Measurements from ENCODE around the gene XCL2. TPM values are rescaled to one million over a fixed set of nuclear protein-coding genes. Genes with fewer than 3 reads are reported as not detected.
"Not testable (repeated sequence)": the region's sequence is repeated elsewhere in the genome, so short reads cannot be mapped to it uniquely, and the experiment has no call there.

The XCL2 gene
- total RNA-seq, 2 donors from 2014 or later = 2.7 TPM

GRCh38 chr1:168552961-168553360 is 9.2 kb upstream of the XCL2 start:
- Mint-ChIP-seq H3K4me3 (no peak overlapping the region), H3K27ac (no peak overlapping the region), H3K9me3 (no peaks in the 10 kb centered on the region), H3K27me3 (peaks cover 0 to 7% of the 10 kb centered on the region in 2 donors), H3K36me3 (no peaks in the 10 kb centered on the region), H3K4me1 (ENCODE audit: low read depth in 2 of 2) (peaks cover 37 to 42% of the 10 kb centered on the region in 2 donors)
- no peak for DNase-seq (ENCODE audit: low spot score)
- ATAC-seq = no peak

- H3K4me1 Mint-ChIP-seq (ENCODE audit: low read depth in 2 of 2) = peaks cover 28 to 33% of the 10 kb centered on the region in 2 donors
- H3K36me3 Mint-ChIP-seq = peaks cover 6% of the 10 kb centered on the region
- no peak for ATAC-seq
- H3K4me3 Mint-ChIP-seq = no peak overlapping the region
- H3K9me3 Mint-ChIP-seq = no peaks in the 10 kb centered on the region
- no peak for DNase-seq (ENCODE audit: low spot score)
- H3K27ac Mint-ChIP-seq = no peak overlapping the region
- H3K27me3 Mint-ChIP-seq = peaks cover 0 to 7% of the 10 kb centered on the region in 2 donors
These were observed 7.9 kb upstream of the XCL2 start for GRCh38 chr1:168551688-168552087.

GRCh38 chr1:168550971-168551370 is 7.2 kb upstream of the XCL2 start:
- H3K27me3 Mint-ChIP-seq = peaks cover 0 to 7% of the 10 kb centered on the region in 2 donors
- ATAC-seq (no peak), DNase-seq (ENCODE audit: low spot score) (no peak)
- H3K27ac Mint-ChIP-seq = no peak overlapping the region
- no peaks in the 10 kb centered on the region for H3K9me3 Mint-ChIP-seq
- peaks cover 27 to 32% of the 10 kb centered on the region in 2 donors for H3K4me1 Mint-ChIP-seq (ENCODE audit: low read depth in 2 of 2)
- H3K4me3 Mint-ChIP-seq = no peak overlapping the region
- peaks cover 6% of the 10 kb centered on the region for H3K36me3 Mint-ChIP-seq

- not testable (repeated sequence) for H3K27me3 Mint-ChIP-seq; ATAC-seq; H3K27ac Mint-ChIP-seq; H3K4me3 Mint-ChIP-seq; H3K9me3 Mint-ChIP-seq; DNase-seq (ENCODE audit: low spot score); H3K36me3 Mint-ChIP-seq
- H3K4me1 Mint-ChIP-seq (ENCODE audit: low read depth in 2 of 2) = peaks cover 34 to 36% of the 10 kb centered on the region in 2 donors
These were observed 2.7 kb upstream of the XCL2 start for GRCh38 chr1:168546553-168546895.

- DNase-seq (ENCODE audit: low spot score) = not testable (repeated sequence)
These were observed 2.1 kb upstream of the XCL2 start for GRCh38 chr1:168545678-168546552.

GRCh38 chr1:168542978-168543377 is 819 bp downstream of the XCL2 start:
- Mint-ChIP-seq H3K27ac (peak overlapping the region in 1 of 2 donors; percentile 52), H3K4me1 (ENCODE audit: low read depth in 2 of 2) (peaks cover 46 to 54% of the 10 kb centered on the region in 2 donors), H3K36me3 (peaks cover 20% of the 10 kb centered on the region)

More at GRCh38 chr1:168545678-168546552, 2.1 kb upstream of the XCL2 start:
- Mint-ChIP-seq H3K4me1 (ENCODE audit: low read depth in 2 of 2) (peaks cover 37 to 42% of the 10 kb centered on the region in 2 donors), H3K27ac (peak overlapping the region in 1 of 2 donors; percentile 15)
- not testable (repeated sequence) for H3K9me3 Mint-ChIP-seq, ATAC-seq, H3K4me3 Mint-ChIP-seq, H3K36me3 Mint-ChIP-seq, H3K27me3 Mint-ChIP-seq

GRCh38 chr1:168540798-168541197 is 3.0 kb downstream of the XCL2 start:
- H3K9me3 Mint-ChIP-seq; DNase-seq (ENCODE audit: low spot score); H3K27me3 Mint-ChIP-seq; H3K27ac Mint-ChIP-seq; ATAC-seq: not testable (repeated sequence)
- peaks cover 65 to 71% of the 10 kb centered on the region in 2 donors for H3K4me1 Mint-ChIP-seq (ENCODE audit: low read depth in 2 of 2)
- H3K36me3 Mint-ChIP-seq = peaks cover 16% of the 10 kb centered on the region
- peak overlapping the region; percentile 29 for H3K4me3 Mint-ChIP-seq

More at GRCh38 chr1:168542978-168543377, 819 bp downstream of the XCL2 start:
- H3K27me3 Mint-ChIP-seq; DNase-seq (ENCODE audit: low spot score); ATAC-seq; H3K9me3 Mint-ChIP-seq: not testable (repeated sequence)
- H3K4me3 Mint-ChIP-seq = peak overlapping the region; percentile 64

- Mint-ChIP-seq H3K9me3 (no peaks in the 10 kb centered on the region), H3K4me1 (ENCODE audit: low read depth in 2 of 2) (peaks cover 64 to 71% of the 10 kb centered on the region in 2 donors), H3K27me3 (peaks cover 0 to 2% of the 10 kb centered on the region in 2 donors), H3K36me3 (peaks cover 16% of the 10 kb centered on the region), H3K4me3 (peak overlapping the region; percentile 87), H3K27ac (peak overlapping the region in 1 of 2 donors; percentile 73)
- ATAC-seq = peak; percentile 92
- DNase-seq (ENCODE audit: low spot score) = peak; percentile 70
These were observed 8.3 kb downstream of the XCL2 start for GRCh38 chr1:168535536-168535935.

- Mint-ChIP-seq H3K27me3 (peaks cover 0 to 2% of the 10 kb centered on the region in 2 donors), H3K36me3 (no peaks in the 10 kb centered on the region), H3K4me1 (ENCODE audit: low read depth in 2 of 2) (peaks cover 41 to 48% of the 10 kb centered on the region in 2 donors), H3K9me3 (no peaks in the 10 kb centered on the region), H3K27ac (no peak overlapping the region), H3K4me3 (no peak overlapping the region)
- ATAC-seq = peak; percentile 72 to 82
- DNase-seq (ENCODE audit: low spot score) = no peak
These were observed 12.0 kb downstream of the XCL2 start for GRCh38 chr1:168531615-168532345.

GRCh38 chr1:168529518-168529917 is 14.3 kb downstream of the XCL2 start:
- no peak overlapping the region for H3K27ac Mint-ChIP-seq

GRCh38 chr1:168521401-168522000 is 22.3 kb downstream of the XCL2 start:
- Mint-ChIP-seq H3K27me3 (no peaks in the 10 kb centered on the region), H3K9me3 (peaks cover 11% of the 10 kb centered on the region), H3K27ac (peak overlapping the region; percentile 88 to 95), H3K4me1 (ENCODE audit: low read depth in 2 of 2) (peaks cover 46 to 58% of the 10 kb centered on the region in 2 donors), H3K36me3 (peaks cover 21% of the 10 kb centered on the region), H3K4me3 (peak overlapping the region; percentile 84)
- DNase-seq (ENCODE audit: low spot score) (no peak), ATAC-seq (no peak)

More at GRCh38 chr1:168529518-168529917, 14.3 kb downstream of the XCL2 start:
- peaks cover 22 to 27% of the 10 kb centered on the region in 2 donors for H3K4me1 Mint-ChIP-seq (ENCODE audit: low read depth in 2 of 2)
- no peaks in the 10 kb centered on the region for H3K9me3 Mint-ChIP-seq
- DNase-seq (ENCODE audit: low spot score) (no peak), ATAC-seq (no peak)
- H3K27me3 Mint-ChIP-seq = peaks cover 0 to 2% of the 10 kb centered on the region in 2 donors
- H3K4me3 Mint-ChIP-seq = no peak overlapping the region
- peaks cover under 1% of the 10 kb centered on the region for H3K36me3 Mint-ChIP-seq

GRCh38 chr1:168520832-168521231 is 23.0 kb downstream of the XCL2 start:
- Mint-ChIP-seq H3K4me1 (ENCODE audit: low read depth in 2 of 2) (peaks cover 46 to 58% of the 10 kb centered on the region in 2 donors), H3K4me3 (peak overlapping the region; percentile 84), H3K27me3 (no peaks in the 10 kb centered on the region), H3K27ac (peak overlapping the region; percentile 88 to 95), H3K36me3 (peaks cover 21% of the 10 kb centered on the region), H3K9me3 (peaks cover 11% of the 10 kb centered on the region)
- DNase-seq (ENCODE audit: low spot score) (no peak), ATAC-seq (no peak)

- DNase-seq (ENCODE audit: low spot score) = peak; percentile 82
- peaks cover 49 to 62% of the 10 kb centered on the region in 2 donors for H3K4me1 Mint-ChIP-seq (ENCODE audit: low read depth in 2 of 2)
These were observed 23.6 kb downstream of the XCL2 start for GRCh38 chr1:168520052-168520751.

More at GRCh38 chr1:168520052-168520751, 23.6 kb downstream of the XCL2 start:
- Mint-ChIP-seq H3K27me3 (no peaks in the 10 kb centered on the region), H3K9me3 (peaks cover 11% of the 10 kb centered on the region), H3K36me3 (peaks cover 21% of the 10 kb centered on the region), H3K27ac (peak overlapping the region; percentile 88 to 95), H3K4me3 (peak overlapping the region; percentile 84)
- peak; percentile 96 to 98 for ATAC-seq

Measured in natural killer cell treated with Interleukin-12 subunit alpha and Interleukin-12 subunit beta and Interleukin-15 and Interleukin-18, amount 100 ng/mL, for 72 hours (primary cell).